Measurements from ENCODE around the gene DTYMK. TPM values are rescaled to one million over a fixed set of nuclear protein-coding genes. Genes with fewer than 3 reads are reported as not detected.
A peak's percentile ranks its signal among the peaks of the same experiment; 100 is the strongest.

Gene DTYMK
- total and polyA plus RNA-seq, 10 of the 15 experiments (the other 5 are each of a cell fraction or from before 2014, with no cell fraction given) = 7.0 to 220 (median 59.3) TPM

GRCh38 chr2:241675885-241676284 is 10.7 kb downstream of the DTYMK start (continued):
- TF ChIP-seq NFXL1 (IDR thresholded peaks at IDR 0.05; ENCODE audit: borderline replicate concordance) = no peak
- TF ChIP-seq YBX1 (IDR thresholded peaks at IDR 0.05) = no peak

DNA sequence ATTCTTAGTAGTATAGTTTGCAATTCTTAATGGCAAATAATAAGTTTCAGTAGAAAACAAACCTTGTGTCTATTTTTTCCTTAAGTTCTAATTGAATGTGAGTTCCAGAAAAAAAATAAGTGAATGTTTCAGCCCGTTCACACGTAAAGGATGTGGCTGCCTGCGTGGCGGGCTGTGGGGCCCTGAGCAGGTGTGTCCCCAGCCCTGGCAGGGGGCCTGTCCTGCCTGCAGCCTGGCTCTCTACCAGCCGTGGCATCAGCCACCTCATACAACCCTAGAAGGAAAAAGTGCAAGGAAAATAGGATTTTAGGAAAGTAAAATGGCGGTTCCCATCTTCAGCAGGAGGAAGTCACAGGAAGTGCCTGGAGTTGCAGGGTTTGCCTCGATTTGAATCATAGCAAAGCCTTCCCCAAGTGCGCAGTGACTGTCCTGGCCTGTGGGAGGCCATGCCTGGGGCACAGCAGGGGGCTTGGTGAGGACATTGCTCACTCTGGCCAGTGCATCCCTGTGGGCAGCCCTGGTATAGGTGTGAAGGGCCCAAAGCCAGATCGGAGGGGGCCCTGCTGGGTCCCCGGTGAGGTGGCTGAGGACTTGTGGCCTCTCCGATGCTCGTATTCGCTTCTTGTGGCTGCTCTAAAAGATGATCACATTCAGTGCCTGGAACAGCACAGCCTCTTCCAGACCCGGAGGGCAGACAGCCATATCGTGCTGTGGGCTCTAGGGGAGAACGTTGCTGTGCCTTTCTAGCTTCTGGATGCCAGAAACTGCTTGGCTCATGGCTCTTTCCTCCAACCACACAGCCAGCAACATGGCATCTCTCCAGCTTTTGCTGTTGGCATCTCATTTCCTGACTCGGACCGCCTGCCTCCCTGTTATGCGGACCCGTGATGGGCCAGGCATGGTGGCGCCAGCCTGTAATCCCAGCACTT is 12.6 kb downstream of the DTYMK start:
- ATAC-seq = peak; percentile 49
- ChIA-PET SMC1A (ENCODE audit: uncharacterized antibody, unreplicated experiment) (no interaction called here), CTCF (interaction anchor here (0.5 kb wide), 1 partner anchor 31 kb away, joined by 4 read pairs; no protein-coding TSS in a partner anchor), POLR2A (no interaction called here), RAD21 (ENCODE audit: unreplicated experiment) (no interaction called here)
- H4K20me1 ChIP-seq (ENCODE audit: control insufficient read depth, insufficient read depth) = no peaks in the 10 kb centered on the region
- in situ Hi-C loops (cut with MboI) = no loop called here
- H2AFZ ChIP-seq (ENCODE audit: control insufficient read depth, low read depth, low read length) = no peak overlapping the region
- H3K4me1 ChIP-seq (ENCODE audit: control insufficient read depth, insufficient read depth, low read length) = no peaks in the 10 kb centered on the region
- intact Hi-C loops (cut with micrococcal nuclease; ENCODE audit: unreplicated experiment) = no loop called here
- H3K27ac ChIP-seq (ENCODE audit: control insufficient read depth, insufficient read depth) = no peak overlapping the region
- WGBS (ENCODE audit: insufficient coverage, insufficient replicate concordance, low lambda C conversion rate, missing lambda C conversion rate) = 86% methylated on average over 21 of the region's 21 CpGs
- no peak for DNase-seq (ENCODE audit: low read depth, low spot score)
- TF ChIP-seq TCF12 (IDR thresholded peaks at IDR 0.05; ENCODE audit: low read depth, low read length) (no peak), MTA3 (IDR thresholded peaks at IDR 0.05; ENCODE audit: borderline replicate concordance, low read length) (0 out of 2 replicates have a peak, but pooled peaks have one; percentile 16), POLR2A (IDR thresholded peaks at IDR 0.05; ENCODE audit: low read depth, low read length) (peak; percentile 4)
- no peaks in the 10 kb centered on the region for H3K9me3 ChIP-seq (replicated peaks; ENCODE audit: control insufficient read depth, insufficient read depth, low read length)
- peaks cover 0 to 10% of the 10 kb centered on the region in 2 experiments; a peak in 3 of 4 replicates for H3K36me3 ChIP-seq (ENCODE audit: control insufficient read depth in 2 of 2, insufficient read depth in 2 of 2, low read length in 1 of 2)
- no peak overlapping the region for H3K4me2 ChIP-seq (ENCODE audit: control insufficient read depth, insufficient read depth)
- FAIRE-seq = no peak
- no peaks in the 10 kb centered on the region for H3K27me3 ChIP-seq (replicated peaks in 1 of 2; ENCODE audit: control insufficient read depth in 2 of 2, insufficient read depth in 2 of 2, low read length in 1 of 2)
- H3K9ac ChIP-seq (ENCODE audit: control insufficient read depth, insufficient read depth, low read length) = no peak overlapping the region
- no peak overlapping the region for H3K4me3 ChIP-seq
- no TSS peak for BruUV-seq (replicated peaks)
- no peaks in the 10 kb centered on the region for H3K79me2 ChIP-seq (ENCODE audit: control insufficient read depth, insufficient read depth, low read length)

DNA sequence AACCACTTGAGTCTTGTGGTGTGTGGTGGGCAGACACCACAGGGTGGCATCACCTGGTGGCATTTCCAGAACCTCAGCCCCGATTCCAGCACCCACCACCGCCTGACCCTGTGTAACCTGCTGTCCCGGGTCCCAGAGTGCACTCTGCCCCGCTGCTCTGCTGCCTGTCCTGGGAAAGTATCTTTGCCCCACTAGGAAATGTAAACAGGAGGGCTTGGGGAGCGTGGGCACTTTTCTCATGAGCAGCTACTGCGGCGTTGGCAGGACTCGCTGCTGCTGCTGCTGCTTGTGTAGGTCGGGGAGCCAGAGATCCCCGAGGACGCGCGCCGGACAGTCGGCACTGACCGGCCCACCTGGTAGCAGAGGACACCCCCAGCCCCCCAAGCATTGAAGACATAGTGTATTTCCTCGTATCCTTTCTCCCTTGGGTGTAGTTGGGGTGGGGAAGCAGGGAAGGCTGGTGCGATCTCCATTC is 13.4 kb downstream of the DTYMK start:
- ChIA-PET CTCF (no interaction called here), SMC1A (ENCODE audit: uncharacterized antibody, unreplicated experiment) (no interaction called here), POLR2A (no interaction called here), RAD21 (ENCODE audit: unreplicated experiment) (no interaction called here)
- H3K4me3 ChIP-seq = no peak overlapping the region
- in situ Hi-C loops (cut with MboI) = no loop called here
- 70% methylated on average over 18 of the region's 18 CpGs for WGBS (ENCODE audit: insufficient coverage, insufficient replicate concordance, low lambda C conversion rate, missing lambda C conversion rate)
- H3K9ac ChIP-seq (ENCODE audit: control insufficient read depth, insufficient read depth, low read length) = no peak overlapping the region
- FAIRE-seq (no peak), ATAC-seq (no peak), DNase-seq (ENCODE audit: low read depth, low spot score) (no peak)
- intact Hi-C loops (cut with micrococcal nuclease; ENCODE audit: unreplicated experiment) = no loop called here
- H3K27me3 ChIP-seq (replicated peaks in 1 of 2; ENCODE audit: control insufficient read depth in 2 of 2, insufficient read depth in 2 of 2, low read length in 1 of 2) = no peaks in the 10 kb centered on the region
- no peak overlapping the region for H3K27ac ChIP-seq (ENCODE audit: control insufficient read depth, insufficient read depth)
- H4K20me1 ChIP-seq (ENCODE audit: control insufficient read depth, insufficient read depth) = no peaks in the 10 kb centered on the region
- H3K4me2 ChIP-seq (ENCODE audit: control insufficient read depth, insufficient read depth) = no peak overlapping the region
- no peak overlapping the region for H2AFZ ChIP-seq (ENCODE audit: control insufficient read depth, low read depth, low read length)
- no peaks in the 10 kb centered on the region for H3K79me2 ChIP-seq (ENCODE audit: control insufficient read depth, insufficient read depth, low read length)
- no peaks in the 10 kb centered on the region for H3K4me1 ChIP-seq (ENCODE audit: control insufficient read depth, insufficient read depth, low read length)
- no TSS peak for BruUV-seq (replicated peaks)
- peaks cover 0 to 10% of the 10 kb centered on the region in 2 experiments; a peak in 3 of 4 replicates for H3K36me3 ChIP-seq (ENCODE audit: control insufficient read depth in 2 of 2, insufficient read depth in 2 of 2, low read length in 1 of 2)
- no peaks in the 10 kb centered on the region for H3K9me3 ChIP-seq (replicated peaks; ENCODE audit: control insufficient read depth, insufficient read depth, low read length)
- TF ChIP-seq PAX8 (IDR thresholded peaks at IDR 0.05) = no peak
- TF ChIP-seq TAF1 (IDR thresholded peaks at IDR 0.05; ENCODE audit: borderline replicate concordance, low read depth, low read length) = no peak
- TF ChIP-seq, protein P1, sequence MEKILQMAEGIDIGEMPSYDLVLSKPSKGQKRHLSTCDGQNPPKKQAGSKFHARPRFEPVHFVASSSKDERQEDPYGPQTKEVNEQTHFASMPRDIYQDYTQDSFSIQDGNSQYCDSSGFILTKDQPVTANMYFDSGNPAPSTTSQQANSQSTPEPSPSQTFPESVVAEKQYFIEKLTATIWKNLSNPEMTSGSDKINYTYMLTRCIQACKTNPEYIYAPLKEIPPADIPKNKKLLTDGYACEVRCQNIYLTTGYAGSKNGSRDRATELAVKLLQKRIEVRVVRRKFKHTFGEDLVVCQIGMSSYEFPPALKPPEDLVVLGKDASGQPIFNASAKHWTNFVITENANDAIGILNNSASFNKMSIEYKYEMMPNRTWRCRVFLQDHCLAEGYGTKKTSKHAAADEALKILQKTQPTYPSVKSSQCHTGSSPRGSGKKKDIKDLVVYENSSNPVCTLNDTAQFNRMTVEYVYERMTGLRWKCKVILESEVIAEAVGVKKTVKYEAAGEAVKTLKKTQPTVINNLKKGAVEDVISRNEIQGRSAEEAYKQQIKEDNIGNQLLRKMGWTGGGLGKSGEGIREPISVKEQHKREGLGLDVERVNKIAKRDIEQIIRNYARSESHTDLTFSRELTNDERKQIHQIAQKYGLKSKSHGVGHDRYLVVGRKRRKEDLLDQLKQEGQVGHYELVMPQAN (conservative IDR thresholded peaks at IDR 0.05) = no peak
- no peak for TF ChIP-seq RBBP5 (conservative IDR thresholded peaks at IDR 0.05)
- no peak for TF ChIP-seq ZNF217 (IDR thresholded peaks at IDR 0.05)
- no peak for TF ChIP-seq RCOR1 (conservative IDR thresholded peaks at IDR 0.05; ENCODE audit: low read depth, low read length)
- TF ChIP-seq IRF4 (IDR thresholded peaks at IDR 0.05; ENCODE audit: low read depth, low read length) = no peak
- no peak for TF ChIP-seq NFXL1 (IDR thresholded peaks at IDR 0.05; ENCODE audit: borderline replicate concordance)
- no peak for TF ChIP-seq BCL11A (IDR thresholded peaks at IDR 0.05; ENCODE audit: low read depth, low read length)
- no peak for TF ChIP-seq IRF3 (IDR thresholded peaks at IDR 0.05)
- no peak for TF ChIP-seq LARP7 (IDR thresholded peaks at IDR 0.05)

Measured in GM12878 (cell line).